IMR-90 (cell line): ENCODE results near the gene BCL2L11. TPM values are rescaled to one million over a fixed set of nuclear protein-coding genes. Genes with fewer than 3 reads are reported as not detected.

Experiments
- ATAC-seq: fragments of 200-7000 bp; cut with Tn5 transposase; 2 replicates; pipeline ENCODE4 v1.9.1; 2020; ENCODE audit warnings: low read depth, mild to moderate bottlenecking, moderate library complexity
- BruUV-seq: library from RNA; stranded (reverse); fragments of 400-500 nt; replicated peaks from 2 replicates; lab custom pipeline; 2021; lab: Mats Ljungman, UMichigan
- CTCF ChIA-PET: fragments of 300-600 bp; formaldehyde crosslinking; extraction: SDS; loops from one replicate; lab custom pipeline; 2021; ENCODE audit warnings: antibody characterized with exemption; lab: Yijun Ruan, JAX
- POLR2A ChIA-PET: fragments of 300-600 bp; sonication (Branson Sonifier 250); formaldehyde crosslinking; loops from one replicate; lab custom pipeline; 2022; ENCODE audit warnings: antibody characterized with exemption; ENCODE audit not compliant: unreplicated experiment; lab: Charles Lee
- DNase-seq: peaks from one replicate; pipeline ENCODE4 v3.0.0; 2013
- H2AFZ ChIP-seq: replicated peaks from 2 replicates; pipeline ENCODE3; 2013; ENCODE audit warnings: low read length, mild to moderate bottlenecking; ENCODE audit not compliant: poor library complexity
- H2AK5ac ChIP-seq: 2 replicates; pipeline ENCODE4 v1.6.1; 2013; ENCODE audit warnings: low read depth, low read length, inconsistent platforms
- H2AK9ac ChIP-seq: replicated peaks from 2 replicates; pipeline ENCODE3; 2013; ENCODE audit warnings: mild to moderate bottlenecking, low read depth, low read length, moderate library complexity; ENCODE audit not compliant: poor library complexity
- H2BK120ac ChIP-seq: 2 replicates; pipeline ENCODE4 v1.6.1; 2013; ENCODE audit warnings: low read depth, low read length, inconsistent platforms
- H2BK15ac ChIP-seq: 3 replicates; pipeline ENCODE4 v1.6.1; 2013; ENCODE audit warnings: low read depth, low read length, inconsistent platforms
- H2BK20ac ChIP-seq: 2 replicates; pipeline ENCODE4 v1.6.1; 2013; ENCODE audit warnings: low read depth, mild to moderate bottlenecking, inconsistent platforms, low read length, moderate library complexity
- H2BK5ac ChIP-seq: 2 replicates; pipeline ENCODE4 v1.6.1; 2013; ENCODE audit warnings: mild to moderate bottlenecking, low read depth, low read length, inconsistent platforms; ENCODE audit not compliant: poor library complexity, severe bottlenecking
- H3K14ac ChIP-seq: replicated peaks from 2 replicates; pipeline ENCODE4 v1.6.1; 2013; ENCODE audit warnings: low read depth, low read length, inconsistent platforms
- H3K18ac ChIP-seq: 2 replicates; pipeline ENCODE4 v1.6.1; 2013; ENCODE audit warnings: low read depth, low read length, control low read depth
- H3K23ac ChIP-seq: 2 replicates; pipeline ENCODE4 v1.6.1; 2013; ENCODE audit warnings: low read depth, low read length, inconsistent platforms
- H3K27ac ChIP-seq: 2 replicates; pipeline ENCODE4 v1.5.1; 2013; ENCODE audit warnings: mild to moderate bottlenecking, control low read depth, low read length; ENCODE audit not compliant: insufficient read depth
- H3K27me3 ChIP-seq: 2 replicates; pipeline ENCODE4 v1.6.1; 2013; ENCODE audit warnings: low read length; ENCODE audit not compliant: control insufficient read depth, insufficient read depth
- H3K36me3 ChIP-seq: 2 replicates; pipeline ENCODE4 v1.6.1; 2013; ENCODE audit warnings: low read length, mixed read lengths; ENCODE audit not compliant: control insufficient read depth, insufficient read depth
- H3K4ac ChIP-seq: 2 replicates; pipeline ENCODE4 v1.6.1; 2013; ENCODE audit warnings: low read depth, low read length, inconsistent platforms
- H3K4me1 ChIP-seq: 2 replicates; pipeline ENCODE4 v1.6.1; 2013; ENCODE audit warnings: low read length, mixed read lengths; ENCODE audit not compliant: control insufficient read depth, insufficient read depth
- H3K4me2 ChIP-seq: 2 replicates; pipeline ENCODE4 v1.6.1; 2013; ENCODE audit warnings: low read depth, mild to moderate bottlenecking, control low read depth, low read length, moderate library complexity
- H3K4me3 ChIP-seq: 2 replicates; pipeline ENCODE4 v1.5.1; 2013; ENCODE audit warnings: low read depth, mild to moderate bottlenecking, control low read depth, low read length, moderate library complexity; ENCODE audit not compliant: insufficient read depth
- H3K56ac ChIP-seq: 2 replicates; pipeline ENCODE4 v1.6.1; 2013; ENCODE audit warnings: low read length, inconsistent platforms; ENCODE audit not compliant: insufficient read depth; ENCODE audit errors: extremely low read depth
- H3K79me1 ChIP-seq, 2 experiments: 2 replicates each; pipeline ENCODE4 v1.6.1; 2013; ENCODE audit warnings: low read length in 2 of 2, inconsistent platforms in 1 of 2, low read depth in 1 of 2
- H3K9ac ChIP-seq: 2 replicates; pipeline ENCODE4 v1.6.1; 2013; ENCODE audit warnings: low read depth, low read length, control low read depth
- H3K9me1 ChIP-seq: 2 replicates; pipeline ENCODE4 v1.6.1; 2013; ENCODE audit warnings: low read length, inconsistent platforms; ENCODE audit not compliant: insufficient read depth
- H3K9me3 ChIP-seq: 2 replicates; pipeline ENCODE4 v1.6.1; 2013; ENCODE audit warnings: low read length; ENCODE audit not compliant: control insufficient read depth, insufficient read depth
- H4K20me1 ChIP-seq: 2 replicates; pipeline ENCODE4 v1.6.1; 2013; ENCODE audit warnings: low read length, inconsistent platforms; ENCODE audit not compliant: insufficient read depth
- H4K5ac ChIP-seq: 2 replicates; pipeline ENCODE4 v1.6.1; 2013; ENCODE audit warnings: mild to moderate bottlenecking, low read depth, low read length, control low read depth
- H4K8ac ChIP-seq, 2 experiments: 2 replicates each; pipeline ENCODE4 v1.6.1; 2013; ENCODE audit warnings: low read depth in 2 of 2, low read length in 2 of 2, control low read depth in 1 of 2, inconsistent platforms in 1 of 2
- H4K91ac ChIP-seq: 2 replicates; pipeline ENCODE4 v1.6.1; 2013; ENCODE audit warnings: low read depth, low read length, inconsistent platforms; ENCODE audit not compliant: insufficient read depth
- CTCF ChIP-seq: conservative IDR thresholded peaks from 2 replicates; pipeline ENCODE4 v1.5.1; 2012; ENCODE audit warnings: mild to moderate bottlenecking, low read depth, low read length, improper control_type of control experiment
- WGBS, 2 experiments: methylation state at CpG; one replicate each; pipeline versions ENCODE4 v1.1.5 to v1.1.7; 2013; ENCODE audit warnings: missing lambda C conversion rate in 2 of 2; ENCODE audit not compliant: insufficient read length in 1 of 2; ENCODE audit errors: extremely low coverage in 2 of 2; 5-methylcytosine and 5-hydroxymethylcytosine counted together
- dilution Hi-C: fragments of 300-500 bp; cut with HindIII; formaldehyde crosslinking; loops from one replicate; pipeline ENCODE4 v1.14.3; 2018; ENCODE audit warnings: low sequenced_read_pairs; ENCODE audit not compliant: unreplicated experiment
- in situ Hi-C: fragments of 300-500 bp; cut with MboI; formaldehyde crosslinking; loops from 3 replicates; pipeline ENCODE4 v1.14.3; 2019; ENCODE audit warnings: low sequenced_read_pairs, inconsistent platforms, mixed read lengths
- intact Hi-C: fragments of 100-400 bp; cut with micrococcal nuclease; formaldehyde crosslinking; loops from 2 replicates; pipeline ENCODE4 v1.10.0; 2022
- polyA plus RNA-seq, 3 experiments: library from polyadenylated mRNA; depleted of rRNA; stranded (reverse); fragments of >200 nt; gene quantifications; 2 replicates each; pipeline ENCODE4 v1.2.3, GENCODE V29; 2012; ENCODE audit warnings: low replicate concordance in 1 of 3
- total RNA-seq: library from RNA; depleted of rRNA; stranded (reverse); fragments of >200 nt; gene quantifications from 2 replicates; pipeline ENCODE4 v1.2.3, GENCODE V29; 2012
- TF ChIP-seq, protein P1 (sequence below): fragments of 150-350 bp; IDR thresholded peaks from 2 replicates; pipeline ENCODE4 v1.6.1; 2017; ENCODE audit warnings: mild to moderate bottlenecking, antibody characterized with exemption, low read length, low read depth

Gene BCL2L11
- total and polyA plus RNA-seq, 2 of the 4 experiments (the other 2 are of a cell fraction), result 1.1 to 1.7 TPM

DNA sequence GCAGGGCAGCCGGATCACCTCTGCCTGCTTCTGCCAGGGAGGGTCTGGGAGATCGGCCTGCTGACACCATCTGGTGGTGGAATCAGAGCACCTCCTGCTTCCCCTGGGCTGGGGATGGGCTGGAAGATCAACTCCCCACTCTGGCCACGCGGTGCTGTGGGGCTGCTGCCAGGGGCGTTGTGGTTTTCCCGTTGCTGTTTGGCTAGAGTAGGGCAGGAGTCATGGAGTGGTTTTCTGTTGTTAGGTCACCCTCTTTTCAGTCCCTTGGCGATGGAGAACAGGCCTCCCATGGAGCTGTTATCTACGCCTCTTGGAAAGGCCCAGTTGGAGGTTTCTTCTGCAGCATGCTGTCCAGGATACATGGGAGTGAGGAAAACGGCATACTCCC is 15.2 kb downstream of the BCL2L11 start:
- DNase-seq, result peak; percentile 40
- dilution Hi-C loops (no loop called here), in situ Hi-C loops (no loop called here), intact Hi-C loops (no loop called here)
- Histone ChIP-seq H3K9me1 (no peaks in the 10 kb centered on the region; the same call in 1 of the 2 replicates), H3K27me3 (no peaks in the 10 kb centered on the region), H4K8ac (no peak overlapping the region), H3K56ac (no peak overlapping the region), H4K20me1 (peaks cover 6% of the 10 kb centered on the region; the same call in 1 of the 2 replicates), H3K36me3 (peaks cover 15% of the 10 kb centered on the region; the same call in 1 of the 2 replicates), H3K18ac (no peak overlapping the region), H3K79me1 (no peaks in the 10 kb centered on the region), H3K27ac (no peak overlapping the region), H4K91ac (no peak overlapping the region), H3K4me3 (no peak overlapping the region), H2AFZ (no peak overlapping the region), H3K4ac (no peak overlapping the region; the same call in 1 of the 2 replicates), H2BK120ac (no peak overlapping the region), H3K9ac (no peak overlapping the region), H2AK5ac (no peak overlapping the region), H2AK9ac (peak overlapping the region; percentile 37), H3K4me2 (no peak overlapping the region), H3K14ac (no peak overlapping the region), H3K9me3 (no peaks in the 10 kb centered on the region), H3K4me1 (no peaks in the 10 kb centered on the region; the same call in 1 of the 2 replicates), H2BK20ac (no peak overlapping the region), H3K23ac (no peak overlapping the region), H2BK15ac (no peak overlapping the region), H2BK5ac (no peak overlapping the region), H4K5ac (no peak overlapping the region)
- whole genome bisulfite sequencing, 2 experiments, result 20% methylated on average over 1 of the region's 9 CpGs; no CpG with 5 or more reads in 1 of the 2 experiments
- ChIA-PET CTCF (no interaction called here), POLR2A (no interaction called here)
- BruUV-seq, result no TSS peak
- TF ChIP-seq, protein P1, sequence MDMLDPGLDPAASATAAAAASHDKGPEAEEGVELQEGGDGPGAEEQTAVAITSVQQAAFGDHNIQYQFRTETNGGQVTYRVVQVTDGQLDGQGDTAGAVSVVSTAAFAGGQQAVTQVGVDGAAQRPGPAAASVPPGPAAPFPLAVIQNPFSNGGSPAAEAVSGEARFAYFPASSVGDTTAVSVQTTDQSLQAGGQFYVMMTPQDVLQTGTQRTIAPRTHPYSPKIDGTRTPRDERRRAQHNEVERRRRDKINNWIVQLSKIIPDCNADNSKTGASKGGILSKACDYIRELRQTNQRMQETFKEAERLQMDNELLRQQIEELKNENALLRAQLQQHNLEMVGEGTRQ, result no peak
- TF ChIP-seq CTCF, result 0 out of 2 replicates have a peak, but pooled peaks have one; percentile 5
- ATAC-seq, result no peak
